GM19099 (cell line): Measurements from ENCODE around the gene EEF1E1.
A peak's percentile ranks its signal among the peaks of the same experiment; 100 is the strongest.

ENCODE experiments used
- POLR2A ChIP-seq: IDR thresholded peaks from 3 replicates; pipeline ENCODE4 v1.6.1; 2011; ENCODE audit warnings: low read depth; ENCODE audit not compliant: insufficient read length; ENCODE audit errors: extremely low read depth

The EEF1E1 gene

GRCh38 chr6:8102122-8102958 lies at the start of gene EEF1E1:
Gene EEF1E1, minus strand, starts transcription at chr6:8102548. Its CDS starts 27 bp downstream, at chr6:8102521.
- peak; percentile 83 for TF ChIP-seq POLR2A

GRCh38 chr6:8149350-8149749 lies 47.0 kb upstream of the EEF1E1 start:
- no peak for TF ChIP-seq POLR2A

DNA sequence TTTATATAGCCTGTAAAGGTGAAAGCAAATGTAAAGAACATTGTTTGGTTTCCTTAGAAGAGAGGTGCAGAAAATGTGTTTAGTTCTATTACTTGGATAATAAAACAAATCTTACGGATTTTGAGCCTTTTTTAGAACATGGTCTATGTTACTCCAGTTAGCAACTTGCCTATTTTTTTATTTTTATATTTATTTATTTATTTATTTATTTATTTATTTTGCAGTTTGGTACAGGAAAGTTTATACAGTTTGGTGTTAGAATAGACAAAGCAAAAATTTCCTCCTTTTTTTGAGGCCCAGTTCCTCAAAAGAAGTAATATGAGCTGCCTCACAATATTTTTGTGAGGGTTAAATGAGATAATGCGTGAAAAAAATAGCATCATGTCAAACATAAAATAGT lies 41.6 kb upstream of the EEF1E1 start:
- no peak for TF ChIP-seq POLR2A

GRCh38 chr6:8139451-8139850 lies 37.1 kb upstream of the EEF1E1 start:
- no peak for TF ChIP-seq POLR2A

- TF ChIP-seq POLR2A = no peak
These were observed 35.2 kb upstream of the EEF1E1 start for GRCh38 chr6:8137529-8137939.

GRCh38 chr6:8135276-8135675 lies 32.9 kb upstream of the EEF1E1 start:
- TF ChIP-seq POLR2A = no peak

DNA sequence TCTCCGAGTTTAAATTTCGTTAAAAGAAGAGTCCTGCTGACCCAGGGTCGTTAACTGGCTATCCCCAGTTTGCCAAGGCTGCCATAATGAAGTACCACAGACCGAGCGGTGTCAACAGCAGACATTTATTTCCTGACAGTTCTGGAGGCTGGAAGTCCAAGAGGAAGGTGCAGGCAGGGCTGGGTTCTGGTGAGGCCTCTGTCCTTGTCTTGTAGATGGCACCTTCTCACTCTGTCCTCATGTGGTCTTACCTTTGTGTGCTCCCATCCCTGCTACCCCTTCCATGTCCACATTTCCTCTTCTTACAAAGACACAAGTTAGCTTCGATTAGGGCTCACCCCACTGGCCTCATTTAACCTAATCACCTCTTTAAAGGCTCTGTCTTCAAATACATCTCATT lies 29.8 kb upstream of the EEF1E1 start:
- no peak for TF ChIP-seq POLR2A

GRCh38 chr6:8131265-8131897 lies 29.0 kb upstream of the EEF1E1 start:
- no peak for TF ChIP-seq POLR2A

DNA sequence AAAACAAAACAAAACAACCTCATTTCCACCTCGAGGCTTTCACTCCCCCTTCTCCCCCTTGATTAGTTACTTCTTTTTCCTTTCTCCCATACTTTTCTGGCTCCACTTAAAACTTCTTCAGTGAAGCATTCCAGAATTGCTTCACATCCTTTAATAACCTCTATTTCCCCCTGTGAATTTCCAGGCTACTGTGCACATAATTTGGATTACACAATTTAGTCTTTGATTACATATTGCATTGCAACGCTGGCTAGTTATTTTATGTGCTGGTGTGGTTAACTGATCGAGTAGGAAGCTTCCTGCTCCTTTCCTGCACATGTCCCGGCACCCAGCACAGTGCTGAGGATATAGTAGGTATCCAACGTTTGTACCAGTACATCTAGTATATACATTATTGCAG lies 28.1 kb upstream of the EEF1E1 start:
- TF ChIP-seq POLR2A = no peak

DNA sequence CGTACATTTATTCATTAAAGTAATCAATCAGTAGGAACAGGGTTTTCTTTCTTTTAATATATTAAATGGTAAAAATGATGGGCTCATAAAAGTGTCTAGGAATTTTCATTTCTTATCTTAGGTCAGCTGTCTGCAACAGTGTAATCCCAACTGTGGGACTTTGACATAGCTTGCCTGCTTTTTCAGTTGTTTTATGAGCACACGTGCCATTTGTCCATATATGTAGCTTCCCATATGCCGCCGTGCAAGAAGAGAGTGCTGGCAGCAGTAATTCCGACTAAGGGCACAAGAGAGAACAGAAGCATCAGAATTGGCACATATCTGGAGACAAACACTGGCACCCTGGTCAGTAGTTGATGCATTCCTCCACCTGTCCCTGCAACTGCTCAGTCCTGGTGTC lies 20.9 kb upstream of the EEF1E1 start:
- no peak for TF ChIP-seq POLR2A

- no peak for TF ChIP-seq POLR2A
These were observed 12.6 kb upstream of the EEF1E1 start for GRCh38 chr6:8114956-8115355.

DNA sequence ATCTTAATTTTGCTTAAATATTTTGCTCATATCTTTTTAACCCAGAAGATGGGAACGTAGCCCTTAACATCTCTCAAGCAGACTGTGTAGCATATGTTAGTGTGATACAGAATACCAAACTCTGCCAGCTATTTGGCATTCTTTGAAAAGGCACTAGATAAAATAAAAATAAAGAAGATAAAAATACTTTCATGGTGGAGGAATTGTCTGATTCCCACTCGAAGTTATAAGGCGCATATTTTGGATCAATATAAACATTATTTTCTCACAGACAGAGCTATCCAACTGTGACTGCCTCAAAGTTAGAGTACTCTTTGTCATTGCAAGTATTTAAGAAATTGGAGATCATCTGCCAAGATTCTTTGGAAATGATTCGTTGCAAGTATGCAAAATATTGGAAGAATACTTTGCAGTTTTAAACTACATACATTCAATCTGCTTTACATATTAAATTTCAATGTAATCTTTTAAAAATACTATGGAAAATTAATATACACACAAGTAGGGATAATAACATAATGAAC lies 10.8 kb upstream of the EEF1E1 start:
- no peak for TF ChIP-seq POLR2A

DNA sequence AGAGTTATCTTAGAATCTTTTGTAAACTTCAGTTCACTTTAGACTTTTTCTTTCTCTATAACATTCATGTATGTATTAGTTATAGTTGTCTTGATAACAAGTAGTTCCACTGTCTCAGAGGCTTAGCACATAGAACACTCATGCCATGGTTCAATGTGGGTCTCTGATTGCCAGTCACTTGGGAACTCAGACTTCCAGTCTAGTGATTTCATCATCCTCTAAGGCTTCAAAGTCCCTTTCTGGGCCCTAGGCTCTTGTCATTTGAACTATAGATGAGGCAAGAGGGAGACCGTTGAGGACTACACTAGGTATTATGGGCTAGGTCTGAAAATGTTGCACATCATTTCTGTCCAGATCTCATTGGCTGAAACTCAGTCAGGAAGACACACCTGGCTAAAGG lies 8.4 kb upstream of the EEF1E1 start:
- no peak for TF ChIP-seq POLR2A

GRCh38 chr6:8110117-8110721 lies 7.9 kb upstream of the EEF1E1 start:
- no peak for TF ChIP-seq POLR2A

DNA sequence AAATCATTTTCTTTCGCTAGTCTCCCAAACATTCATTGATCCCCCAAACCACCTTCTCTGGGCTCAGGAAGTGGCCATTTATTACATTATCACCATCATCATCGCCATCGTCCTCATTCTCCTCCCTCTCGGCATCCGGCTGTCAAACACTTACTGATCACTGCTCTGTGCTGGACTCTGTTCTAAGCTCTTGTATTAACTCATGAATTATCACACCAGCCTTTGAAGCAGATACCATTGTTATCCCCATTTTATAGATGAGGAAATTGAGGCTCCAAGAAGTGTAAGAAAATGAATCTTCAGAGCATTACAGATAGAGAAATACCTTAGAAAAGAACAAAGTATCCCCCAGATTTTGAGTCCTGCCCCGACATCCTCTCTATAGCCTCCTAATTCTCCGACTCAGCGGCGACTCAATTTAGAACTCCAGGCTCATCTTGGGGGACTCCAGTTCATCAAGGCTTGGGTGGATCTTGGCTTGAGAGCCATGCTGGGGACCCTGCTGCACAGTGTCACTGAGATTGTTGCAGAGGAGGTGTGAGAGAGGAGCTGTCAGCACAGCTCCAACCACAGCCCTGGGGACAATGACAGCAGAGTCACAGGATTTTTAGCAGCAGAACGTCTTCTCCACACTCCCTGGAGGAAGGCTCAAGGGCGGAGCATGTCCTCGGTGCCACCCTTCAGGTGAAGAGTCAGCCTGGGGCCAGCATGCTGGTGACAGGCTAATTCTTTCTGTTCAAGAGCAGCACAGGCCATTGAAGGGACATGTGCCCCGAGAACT lies 6.6 kb upstream of the EEF1E1 start:
- no peak for TF ChIP-seq POLR2A
